Heart right ventricle (tissue), 16 donors: Measurements from ENCODE around the gene ACTR2. TPM values are rescaled to one million over a fixed set of nuclear protein-coding genes. Genes with fewer than 3 reads are reported as not detected.

Experiments used
- ATAC-seq, 8 donors: fragments of 200-7000 bp; cut with Tn5 transposase; one replicate each; pipeline ENCODE4 v1.9.1; 2020; ENCODE audit warnings: mild to moderate bottlenecking in 8 of 8, moderate library complexity in 8 of 8, moderate number of reproducible peaks in 1 of 8
- DNase-seq, 2 donors: peaks; one replicate each; pipeline ENCODE4 v3.0.0-alpha.2; 2020
- H3K27ac ChIP-seq, 10 donors: fragments of 200-600 bp; sonication (generic) in 2 of 10; one replicate each; pipeline versions ENCODE4 v1.5.0 to v1.8.0; 2020 to 2022; ENCODE audit warnings: mild to moderate bottlenecking in 3 of 10
- H3K27me3 ChIP-seq, 7 donors: fragments of 200-600 bp; one replicate each; pipeline ENCODE4 v1.8.0; 2021 to 2022; ENCODE audit warnings: mild to moderate bottlenecking in 2 of 7
- H3K36me3 ChIP-seq, 9 donors: fragments of 200-600 bp; sonication (generic) in 1 of 9; one replicate each; pipeline versions ENCODE4 v1.5.0 to v1.8.0; 2020 to 2022; ENCODE audit warnings: mild to moderate bottlenecking in 2 of 9
- H3K4me1 ChIP-seq, 9 donors: fragments of 200-600 bp; sonication (generic) in 1 of 9; one replicate each; pipeline versions ENCODE4 v1.5.0 to v1.8.0; 2020 to 2022; ENCODE audit warnings: mild to moderate bottlenecking in 4 of 9
- H3K4me3 ChIP-seq, 10 donors: fragments of 200-600 bp; sonication (generic) in 2 of 10; one replicate each; pipeline versions ENCODE4 v1.5.0 to v1.8.0; 2020 to 2022; ENCODE audit warnings: mild to moderate bottlenecking in 7 of 10, moderate library complexity in 2 of 10
- H3K9me3 ChIP-seq, 11 donors: fragments of 200-600 bp in 10 of 11; sonication (generic) in 2 of 11; one replicate each; pipeline versions ENCODE4 v1.5.0 to v1.8.0; 2013 to 2022; ENCODE audit warnings: mild to moderate bottlenecking in 2 of 11, control low read depth in 1 of 11, moderate library complexity in 1 of 11
- CTCF ChIP-seq, 9 donors: fragments of 200-600 bp; sonication (generic) in 2 of 9; IDR thresholded peaks; one replicate each; pipeline versions ENCODE4 v1.5.0 to v1.8.0; 2021 to 2022; ENCODE audit warnings: antibody characterized with exemption in 9 of 9, mild to moderate bottlenecking in 5 of 9, moderate library complexity in 1 of 9
- WGBS, 2 donors: extraction: QIAGEN DNeasy Blood & Tissue Kit; methylation state at CpG; one replicate each; pipeline ENCODE4 v1.1.7; 2013; ENCODE audit warnings: inconsistent platforms in 1 of 2; 5-methylcytosine and 5-hydroxymethylcytosine counted together
- intact Hi-C, 10 donors: fragments of 100-400 bp; cut with DNase I; formaldehyde crosslinking; loops; one replicate each; pipeline versions ENCODE4 v1.11.1 to v1.14.2; 2022
- polyA plus RNA-seq, 2 donors: library from polyadenylated mRNA; stranded (reverse); fragments of 200-250 nt; gene quantifications; one replicate each; pipeline ENCODE4 v1.2.3, GENCODE V29; 2013
- total RNA-seq, 10 donors: library from RNA; stranded (reverse); fragmentation: NEBNext Ultra II Directional in 3 of 10; extraction: Animal tissue kit (Norgen Biotek cat#: 25700) in 3 of 10; gene quantifications; one replicate each; pipeline versions ENCODE4 v1.2.1 to v1.2.4, GENCODE V29; 2021 to 2023
- donor health status: Arrhythmogenic right ventricular cardiomyopathy.
- donor health status: ischemic (EF 13 %, LVEDD 7.1; RV severe dilation, severe dysfunction).
- donor health status: healthy with polysubstance abuse.
- donor health status: DM: no; HTN: yes; CAD: no.
- donor health status: DM: no; HTN: no; CAD: no.
- donor health status: ischemic (EF 25% LVEDD 6.9; RV normal size, moderate dysfunction).
- donor health status: ischemic (EF 25% LVEDD 5.7; RV mildly dilated, moderate dysfunction).
- donor health status: healthy.
- donor health status: DM: yes; HTN: yes; CAD: no.
- donor health status: Ischemic cardiomyopathy.
- donor health status: ischemic (EF 35%, LVEDD 5.7; RV mildly dilated, moderate dysfunction).
- donor health status: nonischemic (EF 11% LVEDD 7.7; RV severe dilation, severe dysfunction).
- donor health status: DM: yes; HTN: yes; CAD: no.
- donor health status: PGD.
- donor health status: ischemic (EF 29% LVEDD 5.4; RV normal size, mild dysfunction).
- donor health status: nonischemic (EF 23%, LVEDD 6.1; RV moderate dilation, normal function).

Gene ACTR2
- total and polyA plus RNA-seq, 12 donors, result 34.1 to 164 (median 105) TPM

- TF ChIP-seq CTCF (IDR thresholded peaks at IDR 0.05), result no peak
- intact Hi-C loops, result no loop called here
- DNase-seq, result no peak
- Histone ChIP-seq H3K9me3 (no peaks in the 10 kb centered on the region), H3K4me1 (peaks cover 1 to 13% (median 8%) of the 10 kb centered on the region in 9 donors), H3K4me3 (no peak overlapping the region), H3K27ac (no peak overlapping the region), H3K36me3 (no peaks in the 10 kb centered on the region), H3K27me3 (no peaks in the 10 kb centered on the region)
- ATAC-seq, result no peak
- 97% methylated on average over 4 of the region's 4 CpGs for WGBS, 2 donors
These were observed 59.7 kb downstream of the ACTR2 start for GRCh38 chr2:65287364-65287763.

DNA sequence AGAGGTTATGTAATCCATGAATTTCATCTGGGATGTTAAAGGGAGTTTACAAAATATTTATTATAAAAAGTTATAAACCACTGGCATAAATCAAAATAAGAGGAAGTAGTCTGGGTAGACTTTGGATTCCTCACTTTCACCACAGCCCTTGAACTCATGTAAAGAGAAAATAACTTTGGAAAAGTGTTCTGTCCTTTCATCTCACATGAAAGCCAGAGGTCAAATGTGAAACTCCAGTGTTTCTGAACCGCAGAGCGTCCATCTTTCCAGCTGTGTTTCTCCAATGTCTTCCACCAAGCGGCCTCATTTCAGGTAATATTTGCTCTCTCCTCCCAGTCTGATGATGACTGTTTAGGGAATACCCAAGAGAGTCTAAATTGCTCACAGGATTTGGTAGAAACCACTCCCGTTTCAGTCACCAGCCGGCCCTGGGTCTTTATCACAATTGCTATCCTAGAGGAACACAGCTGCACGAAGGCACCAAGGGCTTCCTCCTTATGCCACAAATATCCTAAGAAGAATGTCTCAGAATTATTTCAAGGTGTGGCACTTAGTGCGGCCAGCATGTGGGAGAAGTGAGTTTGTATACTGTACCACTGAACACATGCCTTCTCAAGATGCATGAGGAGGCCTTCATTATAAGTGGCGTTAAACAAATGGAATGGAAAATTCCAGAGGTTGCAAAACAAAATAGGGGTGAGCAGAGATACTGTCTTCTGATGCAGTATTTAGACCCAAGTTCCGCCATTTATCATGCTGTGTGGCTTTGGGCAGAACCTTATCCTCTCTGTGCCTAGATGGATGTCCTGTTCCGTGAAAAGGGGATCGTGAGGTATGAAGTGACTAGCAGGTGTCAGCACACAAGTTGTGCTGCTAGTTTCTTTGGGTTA, 63.8 kb downstream of the ACTR2 start:
- ATAC-seq (no peak), DNase-seq (no peak)
- TF ChIP-seq CTCF (IDR thresholded peaks at IDR 0.05), result no peak
- Histone ChIP-seq H3K36me3 (no peaks in the 10 kb centered on the region), H3K27me3 (peaks cover 0 to 2% (median 0%) of the 10 kb centered on the region in 7 donors), H3K4me1 (peaks cover 3 to 27% (median 16%) of the 10 kb centered on the region in 9 donors), H3K27ac (no peak overlapping the region), H3K4me3 (no peak overlapping the region), H3K9me3 (no peaks in the 10 kb centered on the region)
- intact Hi-C loops, result no loop called here
- 92 to 94% methylated on average over 11 of the region's 11 CpGs for WGBS, 2 donors

GRCh38 chr2:65292106-65292400, 64.4 kb downstream of the ACTR2 start:
- WGBS, 2 donors, result 68 to 77% methylated on average over 3 of the region's 3 CpGs
- Histone ChIP-seq H3K27ac (peak overlapping the region in 1 of 10 donors; percentile 16), H3K36me3 (no peaks in the 10 kb centered on the region), H3K27me3 (peaks cover 0 to 2% (median 0%) of the 10 kb centered on the region in 7 donors), H3K4me3 (no peak overlapping the region), H3K9me3 (no peaks in the 10 kb centered on the region), H3K4me1 (peaks cover 3 to 27% (median 16%) of the 10 kb centered on the region in 9 donors)
- intact Hi-C loops, result no loop called here
- no peak for TF ChIP-seq CTCF (IDR thresholded peaks at IDR 0.05)
- ATAC-seq, result peak in 4 of 8 donors; percentile 15 to 49 (median 42)
- no peak for DNase-seq

GRCh38 chr2:65292461-65293011, 64.9 kb downstream of the ACTR2 start:
- intact Hi-C loops, result no loop called here
- no peak for TF ChIP-seq CTCF (IDR thresholded peaks at IDR 0.05)
- ATAC-seq, result peak; percentile 30 to 76 (median 62)

More at GRCh38 chr2:65292461-65293011, 64.9 kb downstream of the ACTR2 start:
- WGBS, 2 donors, result 42 to 57% methylated on average over 21 of the region's 21 CpGs
- Histone ChIP-seq H3K36me3 (no peaks in the 10 kb centered on the region), H3K9me3 (no peaks in the 10 kb centered on the region), H3K27ac (peak overlapping the region in 3 of 10 donors; percentile 16 to 25 (median 22)), H3K4me1 (peaks cover 3 to 27% (median 16%) of the 10 kb centered on the region in 9 donors), H3K27me3 (peaks cover 0 to 2% (median 0%) of the 10 kb centered on the region in 7 donors), H3K4me3 (no peak overlapping the region)
- peak in 1 of 2 donors; percentile 30 for DNase-seq
